ENCODE results near the gene GABRR3. TPM values are rescaled to one million over a fixed set of nuclear protein-coding genes. Genes with fewer than 3 reads are reported as not detected.

GABRR3 gene
- total and polyA plus RNA-seq, 10 donors: 0.03 TPM; not detected in 9

GRCh38 chr3:97958796-97959195 lies 76.3 kb downstream of the GABRR3 start:
- Histone ChIP-seq H3K27me3 (replicated peaks in 1 of 7) (no peaks in the 10 kb centered on the region), H3K9me3 (no peaks in the 10 kb centered on the region), H3K27ac (no peak overlapping the region), H3K36me3 (peaks cover 0 to 91% (median 41%) of the 10 kb centered on the region in 6 donors), H3K4me1 (peaks cover 0 to 10% (median 0%) of the 10 kb centered on the region in 6 donors), H3K4me3 (no peak overlapping the region)
- DNase-seq: no peak
- intact Hi-C loops (cut with DNase I; ENCODE audit: low total_unique reads): no loop called here
- TF ChIP-seq POLR2AphosphoS5 (IDR thresholded peaks at IDR 0.05): no peak
- no peak for TF ChIP-seq POLR2A (IDR thresholded peaks at IDR 0.05)
- TF ChIP-seq, protein P1, sequence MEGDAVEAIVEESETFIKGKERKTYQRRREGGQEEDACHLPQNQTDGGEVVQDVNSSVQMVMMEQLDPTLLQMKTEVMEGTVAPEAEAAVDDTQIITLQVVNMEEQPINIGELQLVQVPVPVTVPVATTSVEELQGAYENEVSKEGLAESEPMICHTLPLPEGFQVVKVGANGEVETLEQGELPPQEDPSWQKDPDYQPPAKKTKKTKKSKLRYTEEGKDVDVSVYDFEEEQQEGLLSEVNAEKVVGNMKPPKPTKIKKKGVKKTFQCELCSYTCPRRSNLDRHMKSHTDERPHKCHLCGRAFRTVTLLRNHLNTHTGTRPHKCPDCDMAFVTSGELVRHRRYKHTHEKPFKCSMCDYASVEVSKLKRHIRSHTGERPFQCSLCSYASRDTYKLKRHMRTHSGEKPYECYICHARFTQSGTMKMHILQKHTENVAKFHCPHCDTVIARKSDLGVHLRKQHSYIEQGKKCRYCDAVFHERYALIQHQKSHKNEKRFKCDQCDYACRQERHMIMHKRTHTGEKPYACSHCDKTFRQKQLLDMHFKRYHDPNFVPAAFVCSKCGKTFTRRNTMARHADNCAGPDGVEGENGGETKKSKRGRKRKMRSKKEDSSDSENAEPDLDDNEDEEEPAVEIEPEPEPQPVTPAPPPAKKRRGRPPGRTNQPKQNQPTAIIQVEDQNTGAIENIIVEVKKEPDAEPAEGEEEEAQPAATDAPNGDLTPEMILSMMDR (IDR thresholded peaks at IDR 0.05 in 8 of 11, conservative IDR thresholded peaks at IDR 0.05 in 3 of 11): no peak
- WGBS, 5 donors: 89 to 95% (median 90%) methylated on average over 9 of the region's 9 CpGs

GRCh38 chr3:97958396-97958795 lies 76.7 kb downstream of the GABRR3 start:
- intact Hi-C loops (cut with DNase I; ENCODE audit: low total_unique reads): no loop called here
- Histone ChIP-seq H3K4me3 (no peak overlapping the region), H3K27me3 (replicated peaks in 1 of 7) (no peaks in the 10 kb centered on the region), H3K27ac (no peak overlapping the region), H3K4me1 (peaks cover 0 to 10% (median 0%) of the 10 kb centered on the region in 6 donors), H3K9me3 (no peaks in the 10 kb centered on the region), H3K36me3 (peaks cover 0 to 91% (median 44%) of the 10 kb centered on the region in 6 donors)
- TF ChIP-seq, protein P1 (IDR thresholded peaks at IDR 0.05 in 8 of 11, conservative IDR thresholded peaks at IDR 0.05 in 3 of 11): no peak
- TF ChIP-seq POLR2AphosphoS5 (IDR thresholded peaks at IDR 0.05) (no peak), POLR2A (IDR thresholded peaks at IDR 0.05) (no peak)
- no peak for DNase-seq
- WGBS, 5 donors: 88 to 98% (median 96%) methylated on average over 2 of the region's 2 CpGs

GRCh38 chr3:97957617-97958311 lies 77.4 kb downstream of the GABRR3 start:
- no peak overlapping the region for H3K4me3 ChIP-seq
- H3K9me3 ChIP-seq: no peaks in the 10 kb centered on the region
- peaks cover 0 to 91% (median 46%) of the 10 kb centered on the region in 6 donors for H3K36me3 ChIP-seq
- no peaks in the 10 kb centered on the region for H3K27me3 ChIP-seq (replicated peaks in 1 of 7)
- no peak overlapping the region for H3K27ac ChIP-seq
- WGBS, 5 donors: 86 to 94% (median 92%) methylated on average over 8 of the region's 8 CpGs
- intact Hi-C loops (cut with DNase I; ENCODE audit: low total_unique reads): no loop called here
- no peak for TF ChIP-seq POLR2AphosphoS5 (IDR thresholded peaks at IDR 0.05)
- TF ChIP-seq, protein P1 (IDR thresholded peaks at IDR 0.05 in 8 of 11, conservative IDR thresholded peaks at IDR 0.05 in 3 of 11): no peak
- TF ChIP-seq POLR2A (IDR thresholded peaks at IDR 0.05): no peak
- no peak for DNase-seq
- peaks cover 0 to 10% (median 0%) of the 10 kb centered on the region in 6 donors for H3K4me1 ChIP-seq

GRCh38 chr3:97956051-97956450 lies 79.1 kb downstream of the GABRR3 start:
- no peak overlapping the region for H3K4me3 ChIP-seq
- peaks cover 0 to 7% (median 0%) of the 10 kb centered on the region in 6 donors for H3K4me1 ChIP-seq
- H3K27me3 ChIP-seq (replicated peaks in 1 of 7): no peaks in the 10 kb centered on the region
- H3K27ac ChIP-seq: no peak overlapping the region
- DNase-seq: no peak
- no peaks in the 10 kb centered on the region for H3K9me3 ChIP-seq
- intact Hi-C loops (cut with DNase I; ENCODE audit: low total_unique reads): no loop called here
- TF ChIP-seq POLR2AphosphoS5 (IDR thresholded peaks at IDR 0.05) (no peak), POLR2A (IDR thresholded peaks at IDR 0.05) (no peak)
- TF ChIP-seq, protein P1 (IDR thresholded peaks at IDR 0.05 in 8 of 11, conservative IDR thresholded peaks at IDR 0.05 in 3 of 11): no peak
- H3K36me3 ChIP-seq: peaks cover 0 to 98% (median 44%) of the 10 kb centered on the region in 6 donors
- 85 to 95% (median 94%) methylated on average over 3 of the region's 3 CpGs for WGBS, 5 donors

All from spleen (tissue), 11 donors.